HUES48 (cell line): Measurements from ENCODE around the gene TTC38.
"Not testable (repeated sequence)": the region's sequence is repeated elsewhere in the genome, so short reads cannot be mapped to it uniquely, and the experiment has no call there.

ENCODE experiments used
- H3K27ac ChIP-seq: one replicate; pipeline ENCODE4 v1.7.0; 2013; ENCODE audit warnings: low read depth, low read length, inconsistent platforms
- H3K27me3 ChIP-seq: 2 replicates; pipeline ENCODE4 v1.6.1; 2013; ENCODE audit warnings: mild to moderate bottlenecking, low read length; ENCODE audit not compliant: control insufficient read depth, insufficient read depth
- H3K36me3 ChIP-seq: 2 replicates; pipeline ENCODE4 v1.6.1; 2013; ENCODE audit warnings: low read length; ENCODE audit not compliant: control insufficient read depth, insufficient read depth
- H3K4me1 ChIP-seq: 2 replicates; pipeline ENCODE4 v1.6.1; 2013; ENCODE audit warnings: mild to moderate bottlenecking, low read length; ENCODE audit not compliant: control insufficient read depth, insufficient read depth
- H3K4me3 ChIP-seq: 2 replicates; pipeline ENCODE4 v1.5.1; 2013; ENCODE audit warnings: mild to moderate bottlenecking, low read depth, low read length
- H3K9ac ChIP-seq: 2 replicates; pipeline ENCODE4 v1.6.1; 2013; ENCODE audit warnings: mild to moderate bottlenecking, low read depth, low read length, moderate library complexity
- H3K9me3 ChIP-seq: 2 replicates; pipeline ENCODE4 v1.6.1; 2013; ENCODE audit warnings: low read length; ENCODE audit not compliant: control insufficient read depth, insufficient read depth

TTC38 gene

GRCh38 chr22:46299101-46299500 lies 31.3 kb downstream of the TTC38 start:
- Histone ChIP-seq H3K27me3 (no peaks in the 10 kb centered on the region), H3K4me1 (peaks cover 6% of the 10 kb centered on the region; the same call in 1 of the 2 replicates), H3K27ac (no peak overlapping the region), H3K9ac (no peak overlapping the region), H3K36me3 (peaks cover 28% of the 10 kb centered on the region), H3K9me3 (no peaks in the 10 kb centered on the region), H3K4me3 (no peak overlapping the region)

- peaks cover 28% of the 10 kb centered on the region for H3K36me3 ChIP-seq
- no peaks in the 10 kb centered on the region for H3K9me3 ChIP-seq
- no peak overlapping the region for H3K4me3 ChIP-seq
- no peak overlapping the region for H3K9ac ChIP-seq
- H3K27me3 ChIP-seq = no peaks in the 10 kb centered on the region
- no peak overlapping the region for H3K27ac ChIP-seq
- H3K4me1 ChIP-seq = peaks cover 6% of the 10 kb centered on the region; the same call in 1 of the 2 replicates
These were observed 32.7 kb downstream of the TTC38 start for GRCh38 chr22:46300491-46300890.

- no peaks in the 10 kb centered on the region for H3K4me1 ChIP-seq
- H3K9me3 ChIP-seq = no peaks in the 10 kb centered on the region
- H3K36me3 ChIP-seq = peaks cover 33% of the 10 kb centered on the region
- no peak overlapping the region for H3K9ac ChIP-seq
- no peak overlapping the region for H3K27ac ChIP-seq
- no peak overlapping the region for H3K4me3 ChIP-seq
- H3K27me3 ChIP-seq = no peaks in the 10 kb centered on the region
These were observed 35.6 kb downstream of the TTC38 start for GRCh38 chr22:46303347-46303965.

DNA sequence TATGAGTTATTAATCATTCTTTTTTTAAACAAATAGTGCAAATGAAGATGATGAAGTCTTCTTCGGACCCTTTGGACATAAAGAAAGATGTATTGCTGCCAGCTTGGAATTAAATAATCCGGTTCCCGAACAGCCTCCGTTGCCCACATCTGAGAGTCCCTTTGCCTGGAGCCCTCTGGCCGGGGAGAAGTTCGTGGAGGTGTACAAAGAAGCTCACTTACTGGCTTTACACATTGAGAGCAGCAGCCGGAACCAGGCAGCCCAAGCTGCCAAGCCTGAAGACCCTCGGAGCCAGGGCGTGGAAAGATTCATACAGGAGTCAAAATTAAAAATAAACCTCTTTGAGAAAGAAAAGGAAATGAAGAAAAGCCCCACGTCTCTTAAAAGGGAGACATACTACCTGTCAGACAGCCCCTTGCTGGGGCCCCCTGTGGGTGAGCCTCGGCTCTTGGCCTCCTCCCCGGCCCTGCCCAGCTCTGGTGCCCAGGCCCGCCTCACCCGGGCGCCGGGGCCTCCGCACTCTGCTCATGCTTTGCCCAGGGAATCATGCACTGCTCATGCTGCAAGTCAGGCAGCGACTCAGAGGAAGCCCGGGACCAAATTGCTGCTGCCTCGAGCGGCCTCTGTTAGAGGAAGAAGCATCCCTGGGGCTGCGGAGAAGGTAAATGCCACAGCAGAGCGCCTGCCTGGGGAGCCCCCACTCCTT lies 40.6 kb downstream of the TTC38 start:
- Histone ChIP-seq H3K9me3 (no peaks in the 10 kb centered on the region), H3K4me1 (no peaks in the 10 kb centered on the region), H3K27ac (no peak overlapping the region), H3K4me3 (no peak overlapping the region), H3K9ac (no peak overlapping the region), H3K27me3 (no peaks in the 10 kb centered on the region), H3K36me3 (peaks cover 40% of the 10 kb centered on the region)

DNA sequence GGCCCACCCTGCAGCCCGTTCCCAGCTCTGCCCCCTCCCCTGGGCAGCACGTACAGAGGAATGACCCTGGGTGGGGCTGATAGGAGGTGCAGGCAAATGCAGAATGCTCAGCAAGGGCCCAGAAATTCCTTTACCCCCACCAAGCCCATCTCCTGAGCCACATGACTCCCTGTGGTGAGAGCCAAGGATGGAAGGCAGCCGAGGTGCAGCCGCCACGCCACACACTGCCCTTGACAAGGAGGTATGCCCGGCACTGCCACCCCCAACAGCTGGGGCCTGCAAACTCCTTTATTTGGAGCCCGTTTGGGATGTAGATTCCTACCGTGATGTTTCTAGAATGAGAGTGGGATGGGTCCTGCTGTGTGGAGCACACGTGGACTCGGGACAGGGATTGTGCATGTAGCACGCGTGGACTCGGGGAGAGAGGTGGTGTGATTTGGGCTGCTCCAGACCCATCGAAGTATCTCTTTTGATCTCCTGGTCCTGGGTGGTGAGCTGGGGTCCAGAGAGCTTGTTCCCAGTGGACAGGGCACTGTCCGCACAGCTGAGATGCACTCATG lies 41.8 kb downstream of the TTC38 start:
- Histone ChIP-seq H3K9ac (no peak overlapping the region), H3K9me3 (no peaks in the 10 kb centered on the region), H3K36me3 (peaks cover 46% of the 10 kb centered on the region), H3K4me3 (no peak overlapping the region), H3K27me3 (no peaks in the 10 kb centered on the region), H3K27ac (no peak overlapping the region), H3K4me1 (no peaks in the 10 kb centered on the region)

- Histone ChIP-seq H3K9ac (no peak overlapping the region), H3K27me3 (no peaks in the 10 kb centered on the region), H3K36me3 (peaks cover 60% of the 10 kb centered on the region), H3K4me1 (no peaks in the 10 kb centered on the region), H3K4me3 (no peak overlapping the region), H3K9me3 (no peaks in the 10 kb centered on the region), H3K27ac (no peak overlapping the region)
These were observed 44.2 kb downstream of the TTC38 start for GRCh38 chr22:46312056-46312455.

DNA sequence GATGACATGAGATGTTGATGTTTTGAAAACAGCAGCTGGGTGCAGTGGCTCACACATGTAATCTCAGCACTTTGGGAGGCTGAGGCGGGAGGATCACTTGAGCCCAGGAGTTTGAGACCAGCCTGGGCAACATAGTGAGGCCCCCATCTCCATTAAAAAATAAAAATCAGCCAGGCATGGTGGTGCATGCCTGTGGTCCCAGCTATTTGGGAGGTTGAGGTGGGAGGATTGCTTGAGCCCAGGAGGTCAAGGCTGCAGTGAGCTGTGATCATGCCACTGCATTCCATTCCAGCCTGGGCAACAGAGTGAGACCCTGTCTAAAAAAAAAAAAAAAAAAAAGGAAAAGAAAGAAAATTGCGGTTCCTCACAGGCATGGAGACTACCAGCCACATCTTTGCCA lies 45.0 kb downstream of the TTC38 start:
- H3K27me3 ChIP-seq, H3K4me3 ChIP-seq, H3K27ac ChIP-seq, H3K9ac ChIP-seq, H3K9me3 ChIP-seq, H3K4me1 ChIP-seq: not testable (repeated sequence)
- H3K36me3 ChIP-seq = peaks cover 67% of the 10 kb centered on the region

GRCh38 chr22:46315976-46316375 lies 48.2 kb downstream of the TTC38 start:
- Histone ChIP-seq H3K4me1 (no peaks in the 10 kb centered on the region), H3K4me3 (no peak overlapping the region), H3K36me3 (peaks cover 67% of the 10 kb centered on the region), H3K9ac (no peak overlapping the region), H3K9me3 (no peaks in the 10 kb centered on the region), H3K27me3 (no peaks in the 10 kb centered on the region), H3K27ac (no peak overlapping the region)

- Histone ChIP-seq H3K9me3 (no peaks in the 10 kb centered on the region), H3K4me3 (no peak overlapping the region), H3K36me3 (peaks cover 65% of the 10 kb centered on the region), H3K27me3 (no peaks in the 10 kb centered on the region), H3K4me1 (no peaks in the 10 kb centered on the region), H3K27ac (no peak overlapping the region), H3K9ac (no peak overlapping the region)
These were observed 49.8 kb downstream of the TTC38 start for GRCh38 chr22:46317646-46318045.

DNA sequence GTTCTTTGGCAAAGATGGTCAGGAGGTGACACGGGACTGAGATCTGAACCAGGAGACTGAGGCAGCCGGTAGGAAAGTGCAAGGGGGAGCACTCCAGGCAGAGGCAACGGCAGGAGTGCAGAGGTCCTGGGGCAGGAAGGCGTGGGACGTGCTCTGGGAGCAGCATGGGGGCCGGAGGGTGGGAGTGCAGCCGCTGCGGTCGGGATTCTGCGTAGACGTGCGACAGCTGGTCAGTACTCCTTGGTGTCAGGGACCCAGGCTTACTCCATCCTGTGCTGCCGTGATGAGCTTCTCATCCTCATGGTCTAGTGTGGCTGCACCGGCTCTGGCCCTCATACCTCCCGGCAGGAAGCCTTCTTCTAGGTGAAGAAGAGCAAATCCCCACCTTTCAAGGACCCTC lies 50.8 kb downstream of the TTC38 start:
- H3K36me3 ChIP-seq = peaks cover 74% of the 10 kb centered on the region
- H3K4me3 ChIP-seq = no peak overlapping the region
- no peaks in the 10 kb centered on the region for H3K27me3 ChIP-seq
- no peak overlapping the region for H3K27ac ChIP-seq
- H3K4me1 ChIP-seq = no peaks in the 10 kb centered on the region
- no peak overlapping the region for H3K9ac ChIP-seq
- no peaks in the 10 kb centered on the region for H3K9me3 ChIP-seq

DNA sequence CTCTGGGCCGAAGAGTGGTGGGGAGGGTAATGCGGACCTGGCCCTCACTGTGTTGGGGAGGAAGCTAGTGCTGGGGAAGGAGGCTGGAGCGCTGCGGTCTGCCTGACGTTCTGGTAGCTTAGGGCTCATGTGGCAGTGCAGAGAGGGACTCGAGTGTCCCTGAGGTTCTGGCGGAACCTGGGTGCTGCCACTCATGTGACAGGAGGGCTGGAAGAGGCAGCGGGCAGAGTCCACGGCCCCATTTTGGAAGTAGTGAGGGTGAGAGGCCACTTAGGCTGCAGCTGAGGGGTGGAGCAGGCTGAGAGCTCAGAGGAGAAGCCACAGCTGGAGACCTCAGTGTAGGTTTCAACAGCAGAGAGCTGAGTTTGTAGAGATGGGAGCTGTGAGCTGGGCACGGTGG lies 51.5 kb downstream of the TTC38 start:
- no peak overlapping the region for H3K27ac ChIP-seq
- no peaks in the 10 kb centered on the region for H3K9me3 ChIP-seq
- peaks cover 72% of the 10 kb centered on the region for H3K36me3 ChIP-seq
- H3K4me1 ChIP-seq = no peaks in the 10 kb centered on the region
- no peak overlapping the region for H3K4me3 ChIP-seq
- no peak overlapping the region for H3K9ac ChIP-seq
- no peaks in the 10 kb centered on the region for H3K27me3 ChIP-seq
